CD14-positive monocyte (primary cell): ENCODE measurements around the gene B4GALNT4. TPM values are rescaled to one million over a fixed set of nuclear protein-coding genes. Genes with fewer than 3 reads are reported as not detected.

ENCODE experiments used
- DNase-seq, 3 donors: peaks; one replicate each; pipeline ENCODE4 v3.0.0-alpha.2; 2011 to 2022
- H2AFZ ChIP-seq: 2 replicates; pipeline ENCODE4 v1.6.0; 2012; ENCODE audit warnings: mild to moderate bottlenecking, low read depth, low read length, inconsistent platforms; ENCODE audit not compliant: insufficient read depth, poor library complexity, severe bottlenecking
- H3K27ac ChIP-seq, 2 donors: 1 replicate in 1 of 2; 2 replicates in 1 of 2; pipeline ENCODE4 v1.5.1; 2012 to 2013; ENCODE audit warnings: low read length in 2 of 2, control low read depth in 1 of 2, inconsistent platforms in 1 of 2, low read depth in 1 of 2, mild to moderate bottlenecking in 1 of 2
- H3K27me3 ChIP-seq, 2 donors: one replicate each; pipeline versions ENCODE4 v1.6.0 to v1.6.1; 2011 to 2013; ENCODE audit warnings: low read length in 2 of 2; ENCODE audit not compliant: control insufficient read depth in 2 of 2, insufficient read depth in 2 of 2
- H3K36me3 ChIP-seq, 2 donors: replicated peaks in 1 of 2; 1 replicate in 1 of 2; 2 replicates in 1 of 2; pipeline versions ENCODE4 v1.5.1 to v1.6.1; 2012 to 2013; ENCODE audit warnings: low read length in 2 of 2, control low read depth in 1 of 2, inconsistent platforms in 1 of 2, mild to moderate bottlenecking in 1 of 2; ENCODE audit not compliant: insufficient read depth in 2 of 2, control insufficient read depth in 1 of 2
- H3K4me1 ChIP-seq, 2 donors: 1 replicate in 1 of 2; 2 replicates in 1 of 2; pipeline versions ENCODE4 v1.5.1 to v1.6.1; 2012 to 2013; ENCODE audit warnings: low read length in 2 of 2, control low read depth in 1 of 2, inconsistent platforms in 1 of 2, mild to moderate bottlenecking in 1 of 2, moderate library complexity in 1 of 2; ENCODE audit not compliant: insufficient read depth in 2 of 2, control insufficient read depth in 1 of 2
- H3K4me2 ChIP-seq: replicated peaks from 2 replicates; pipeline ENCODE3; 2012; ENCODE audit warnings: low read length, moderate library complexity, mild to moderate bottlenecking; ENCODE audit not compliant: poor library complexity, severe bottlenecking; ENCODE audit errors: extremely low read depth
- H3K4me3 ChIP-seq, 3 experiments: fragments of 200-600 bp in 1 of 3; sonication (generic) in 1 of 3; replicated peaks in 1 of 3; 1 replicate in 2 of 3; 2 replicates in 1 of 3; pipeline ENCODE4 v1.5.1; 2011 to 2013; ENCODE audit warnings: low read length in 3 of 3, mild to moderate bottlenecking in 3 of 3, control low read depth in 2 of 3, low read depth in 2 of 3, inconsistent platforms in 1 of 3, moderate library complexity in 1 of 3
- H3K79me2 ChIP-seq: 2 replicates; pipeline ENCODE4 v1.6.0; 2012; ENCODE audit warnings: mild to moderate bottlenecking, control low read depth, inconsistent platforms, low read length, moderate library complexity; ENCODE audit not compliant: insufficient read depth
- H3K9ac ChIP-seq: 2 replicates; pipeline ENCODE4 v1.6.0; 2017; ENCODE audit warnings: low read length, mild to moderate bottlenecking; ENCODE audit not compliant: insufficient read depth, poor library complexity, severe bottlenecking
- H3K9me3 ChIP-seq, 2 donors: replicated peaks in 1 of 2; 1 replicate in 1 of 2; 2 replicates in 1 of 2; pipeline versions ENCODE4 v1.5.1 to v1.6.1; 2012 to 2013; ENCODE audit warnings: low read length in 2 of 2, control low read depth in 1 of 2; ENCODE audit not compliant: control insufficient read depth in 1 of 2, insufficient read depth in 1 of 2
- H4K20me1 ChIP-seq: 2 replicates; pipeline ENCODE4 v1.6.0; 2012; ENCODE audit warnings: mild to moderate bottlenecking, low read length, control low read depth, moderate library complexity; ENCODE audit not compliant: insufficient read depth
- H3K27ac Mint-ChIP-seq, 7 donors: one replicate each; pipeline ENCODE4 v1.8.0; 2020; ENCODE audit warnings: mild to moderate bottlenecking in 7 of 7, mixed read lengths in 7 of 7, moderate library complexity in 6 of 7, inconsistent platforms in 2 of 7
- H3K27me3 Mint-ChIP-seq, 3 donors: one replicate each; pipeline ENCODE4 v1.8.0; 2021 to 2022; ENCODE audit warnings: low read depth in 3 of 3, mild to moderate bottlenecking in 3 of 3, mixed read lengths in 3 of 3, moderate library complexity in 3 of 3, inconsistent platforms in 1 of 3
- H3K36me3 Mint-ChIP-seq, 2 donors: one replicate each; pipeline ENCODE4 v1.8.0; 2020; ENCODE audit warnings: mixed read lengths in 2 of 2, inconsistent platforms in 1 of 2, mild to moderate bottlenecking in 1 of 2
- H3K4me1 Mint-ChIP-seq: one replicate; pipeline ENCODE4 v1.8.0; 2020; ENCODE audit warnings: mild to moderate bottlenecking, mixed read lengths
- H3K4me3 Mint-ChIP-seq, 2 donors: one replicate each; pipeline ENCODE4 v1.8.0; 2020; ENCODE audit warnings: mild to moderate bottlenecking in 2 of 2, mixed read lengths in 2 of 2, moderate library complexity in 1 of 2
- H3K9me3 Mint-ChIP-seq, 7 donors: one replicate each; pipeline ENCODE4 v1.8.0; 2020 to 2022; ENCODE audit warnings: mixed read lengths in 7 of 7, mild to moderate bottlenecking in 6 of 7, moderate library complexity in 6 of 7, inconsistent platforms in 2 of 7
- WGBS: methylation state at CpG from one replicate; pipeline ENCODE4 v1.1.5; 2013; ENCODE audit warnings: missing lambda C conversion rate; ENCODE audit not compliant: insufficient coverage; 5-methylcytosine and 5-hydroxymethylcytosine counted together
- intact Hi-C, 2 donors: fragments of 100-400 bp; cut with micrococcal nuclease; formaldehyde crosslinking; loops; one replicate each; pipeline versions ENCODE4 v1.15.0 to v1.15.1; 2023
- polyA plus RNA-seq, 3 donors: library from polyadenylated mRNA; depleted of rRNA in 1 of 3; unstranded in 2 of 3; stranded (reverse) in 1 of 3; fragments of 300-500 nt in 2 of 3; fragments of >200 nt in 1 of 3; fragmentation: Illumina TruSeq in 2 of 3; gene quantifications; 1 replicate in 2 of 3; 2 replicates in 1 of 3; pipeline ENCODE4 v1.2.3, GENCODE V29; 2012 to 2021
- TF ChIP-seq, protein P1 (sequence below): fragments of 200-600 bp; IDR thresholded peaks from one replicate; pipeline ENCODE4 v1.8.0; 2022; ENCODE audit warnings: antibody characterized with exemption, mild to moderate bottlenecking

The B4GALNT4 gene
- polyA plus RNA-seq, 3 donors, result not detected

DNA sequence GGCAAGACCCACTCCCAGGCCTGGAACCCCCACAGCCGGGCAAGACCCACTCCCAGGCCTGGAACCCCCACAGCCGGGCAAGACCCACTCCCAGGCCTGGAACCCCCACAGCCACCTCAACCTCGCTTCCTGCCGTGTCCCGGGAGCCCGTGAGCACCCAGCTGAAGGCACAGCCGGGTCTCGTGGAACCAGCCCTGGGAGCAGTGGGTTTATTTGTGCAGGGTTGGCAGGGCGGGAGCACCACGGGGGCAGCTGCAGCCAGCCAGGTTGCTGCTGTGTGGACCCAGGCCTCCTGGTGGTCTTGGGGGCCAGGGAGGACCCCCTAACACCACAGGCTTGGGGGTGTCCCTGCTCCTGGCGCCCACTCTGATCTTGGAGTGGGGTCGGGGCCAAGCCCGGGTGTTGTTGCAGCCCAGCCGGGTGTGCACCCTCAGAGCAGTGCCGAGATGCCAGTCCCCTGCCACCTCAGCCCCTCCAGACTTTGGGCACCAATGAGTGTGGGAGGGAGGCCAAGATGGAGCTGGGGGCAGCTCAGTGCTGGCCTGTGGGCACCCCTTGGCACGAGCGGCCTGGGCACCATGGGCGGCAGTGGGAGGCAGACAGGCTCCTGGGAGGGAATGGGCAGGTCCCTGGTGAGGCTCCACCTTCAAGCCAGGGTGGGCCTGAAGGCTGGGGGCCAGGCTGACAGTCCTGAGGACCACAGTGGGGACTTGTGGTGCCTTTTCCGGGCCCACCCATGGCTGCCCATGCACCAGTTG lies 16.5 kb downstream of the B4GALNT4 start:
- no peak for DNase-seq
- no peak overlapping the region for H3K4me3 Mint-ChIP-seq

DNA sequence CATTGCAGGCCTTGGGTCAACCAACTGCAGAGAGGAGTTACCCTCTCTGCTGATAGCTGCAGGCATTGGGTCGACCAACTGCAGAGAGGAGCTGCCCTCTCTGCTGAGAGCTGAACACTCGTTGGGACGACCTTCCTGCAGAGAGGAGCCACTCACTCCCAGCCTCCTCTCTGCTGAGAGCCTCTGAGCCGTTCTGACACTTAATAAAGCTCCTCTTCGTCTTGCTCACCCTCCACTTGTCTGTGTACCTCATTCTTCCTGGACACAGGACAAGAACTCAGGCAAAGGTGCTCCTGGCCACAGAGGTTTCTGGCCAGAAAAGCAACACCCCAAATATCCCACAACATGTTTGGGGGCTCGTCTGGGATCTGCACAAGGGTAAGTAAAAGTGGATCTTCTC lies 17.2 kb downstream of the B4GALNT4 start:
- DNase-seq, result no peak
- Histone ChIP-seq H3K9me3 (peaks cover 13 to 21% of the 10 kb centered on the region in 2 donors), H3K79me2 (no peaks in the 10 kb centered on the region), H3K27me3 (peaks cover 0 to 9% of the 10 kb centered on the region in 2 donors), H3K27ac (no peak overlapping the region), H3K4me3 (no peak overlapping the region), H3K4me2 (no peak overlapping the region), H3K36me3 (no peaks in the 10 kb centered on the region), H4K20me1 (no peaks in the 10 kb centered on the region), H3K4me1 (no peaks in the 10 kb centered on the region), H3K9ac (no peak overlapping the region), H2AFZ (no peak overlapping the region)
- H3K27me3 Mint-ChIP-seq, result peaks cover 13 to 19% (median 17%) of the 10 kb centered on the region in 3 donors
- H3K4me3 Mint-ChIP-seq, result no peak overlapping the region
- H3K36me3 Mint-ChIP-seq, result peaks cover 0 to 2% of the 10 kb centered on the region in 2 donors
- H3K27ac Mint-ChIP-seq, result no peak overlapping the region
- 96% methylated on average over 5 of the region's 6 CpGs for WGBS
- no peaks in the 10 kb centered on the region for H3K4me1 Mint-ChIP-seq
- H3K9me3 Mint-ChIP-seq, result peaks cover 16 to 24% (median 20%) of the 10 kb centered on the region in 7 donors
- TF ChIP-seq, protein P1, sequence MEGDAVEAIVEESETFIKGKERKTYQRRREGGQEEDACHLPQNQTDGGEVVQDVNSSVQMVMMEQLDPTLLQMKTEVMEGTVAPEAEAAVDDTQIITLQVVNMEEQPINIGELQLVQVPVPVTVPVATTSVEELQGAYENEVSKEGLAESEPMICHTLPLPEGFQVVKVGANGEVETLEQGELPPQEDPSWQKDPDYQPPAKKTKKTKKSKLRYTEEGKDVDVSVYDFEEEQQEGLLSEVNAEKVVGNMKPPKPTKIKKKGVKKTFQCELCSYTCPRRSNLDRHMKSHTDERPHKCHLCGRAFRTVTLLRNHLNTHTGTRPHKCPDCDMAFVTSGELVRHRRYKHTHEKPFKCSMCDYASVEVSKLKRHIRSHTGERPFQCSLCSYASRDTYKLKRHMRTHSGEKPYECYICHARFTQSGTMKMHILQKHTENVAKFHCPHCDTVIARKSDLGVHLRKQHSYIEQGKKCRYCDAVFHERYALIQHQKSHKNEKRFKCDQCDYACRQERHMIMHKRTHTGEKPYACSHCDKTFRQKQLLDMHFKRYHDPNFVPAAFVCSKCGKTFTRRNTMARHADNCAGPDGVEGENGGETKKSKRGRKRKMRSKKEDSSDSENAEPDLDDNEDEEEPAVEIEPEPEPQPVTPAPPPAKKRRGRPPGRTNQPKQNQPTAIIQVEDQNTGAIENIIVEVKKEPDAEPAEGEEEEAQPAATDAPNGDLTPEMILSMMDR, result no peak
- intact Hi-C loops, result no loop called here

More for the DNA sequence above, 16.5 kb downstream of the B4GALNT4 start:
- H3K27me3 ChIP-seq, result peaks cover 0 to 9% of the 10 kb centered on the region in 2 donors
- H3K4me2 ChIP-seq, result no peak overlapping the region
- TF ChIP-seq, protein P1, result no peak
- H2AFZ ChIP-seq, result no peak overlapping the region
- H4K20me1 ChIP-seq, result no peaks in the 10 kb centered on the region
- no peaks in the 10 kb centered on the region for H3K36me3 ChIP-seq
- Mint-ChIP-seq H3K27me3 (peaks cover 12 to 21% (median 17%) of the 10 kb centered on the region in 3 donors), H3K9me3 (peaks cover 16 to 26% (median 20%) of the 10 kb centered on the region in 7 donors), H3K4me1 (no peaks in the 10 kb centered on the region), H3K36me3 (peaks cover 0 to 2% of the 10 kb centered on the region in 2 donors), H3K27ac (no peak overlapping the region)
- no peak overlapping the region for H3K9ac ChIP-seq
- 90% methylated on average over 6 of the region's 19 CpGs for WGBS
- no peaks in the 10 kb centered on the region for H3K79me2 ChIP-seq
- no peak overlapping the region for H3K4me3 ChIP-seq
- H3K27ac ChIP-seq, result no peak overlapping the region
- H3K9me3 ChIP-seq, result peaks cover 13 to 21% of the 10 kb centered on the region in 2 donors
- intact Hi-C loops, result no loop called here
- no peaks in the 10 kb centered on the region for H3K4me1 ChIP-seq
